ENCODE results near the gene JPH2. TPM values are rescaled to one million over a fixed set of nuclear protein-coding genes. Genes with fewer than 3 reads are reported as not detected.

The JPH2 gene
- total RNA-seq, 2 experiments from 2014 or later: not detected

DNA sequence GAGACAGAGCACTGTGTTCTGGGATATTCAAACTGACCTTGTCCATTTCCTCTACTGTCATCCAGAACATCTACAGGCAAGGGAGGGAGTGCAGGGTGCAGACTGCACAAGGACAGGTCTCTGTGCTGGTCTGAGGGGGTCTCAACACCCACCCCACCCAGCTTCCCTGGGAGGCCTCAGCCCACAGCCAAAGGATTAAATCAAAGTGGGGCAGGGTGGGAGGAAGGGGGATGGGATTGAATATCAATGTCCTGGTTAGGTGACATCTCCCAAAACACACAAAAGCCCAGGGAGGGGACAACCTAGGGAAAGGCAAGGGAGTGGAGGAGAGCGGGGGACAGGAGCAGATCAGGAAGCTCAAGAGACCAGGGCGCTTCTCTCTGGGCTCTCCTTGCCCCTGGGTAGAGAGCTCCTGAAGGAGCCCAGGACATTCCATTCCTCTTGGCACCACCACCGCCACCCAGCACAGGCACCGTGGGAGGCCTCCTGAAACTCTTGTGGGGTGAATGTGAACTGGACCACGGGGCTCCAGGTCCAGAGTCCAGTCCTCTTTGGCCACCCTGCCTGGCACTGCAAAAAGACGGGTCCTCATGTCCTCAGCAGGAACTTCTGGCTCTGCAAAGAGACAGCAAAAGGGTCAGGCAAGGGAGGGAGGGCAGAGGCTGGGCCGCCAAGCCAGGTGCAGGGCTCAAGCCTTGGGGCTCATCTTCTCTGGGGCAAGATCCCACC, 73.9 kb downstream of the JPH2 start:
- Mint-ChIP-seq H3K27ac (no peak overlapping the region), H3K36me3 (ENCODE audit: low read depth) (no peaks in the 10 kb centered on the region), H3K9me3 (peaks cover 2% of the 10 kb centered on the region), H3K27me3 (peaks cover 60% of the 10 kb centered on the region), H3K4me3 (no peak overlapping the region), H3K4me1 (ENCODE audit: low read depth) (peaks cover 9% of the 10 kb centered on the region)
- DNase-seq (no peak), ATAC-seq (ENCODE audit: poor library complexity) (no peak)
- TF ChIP-seq, protein P1, sequence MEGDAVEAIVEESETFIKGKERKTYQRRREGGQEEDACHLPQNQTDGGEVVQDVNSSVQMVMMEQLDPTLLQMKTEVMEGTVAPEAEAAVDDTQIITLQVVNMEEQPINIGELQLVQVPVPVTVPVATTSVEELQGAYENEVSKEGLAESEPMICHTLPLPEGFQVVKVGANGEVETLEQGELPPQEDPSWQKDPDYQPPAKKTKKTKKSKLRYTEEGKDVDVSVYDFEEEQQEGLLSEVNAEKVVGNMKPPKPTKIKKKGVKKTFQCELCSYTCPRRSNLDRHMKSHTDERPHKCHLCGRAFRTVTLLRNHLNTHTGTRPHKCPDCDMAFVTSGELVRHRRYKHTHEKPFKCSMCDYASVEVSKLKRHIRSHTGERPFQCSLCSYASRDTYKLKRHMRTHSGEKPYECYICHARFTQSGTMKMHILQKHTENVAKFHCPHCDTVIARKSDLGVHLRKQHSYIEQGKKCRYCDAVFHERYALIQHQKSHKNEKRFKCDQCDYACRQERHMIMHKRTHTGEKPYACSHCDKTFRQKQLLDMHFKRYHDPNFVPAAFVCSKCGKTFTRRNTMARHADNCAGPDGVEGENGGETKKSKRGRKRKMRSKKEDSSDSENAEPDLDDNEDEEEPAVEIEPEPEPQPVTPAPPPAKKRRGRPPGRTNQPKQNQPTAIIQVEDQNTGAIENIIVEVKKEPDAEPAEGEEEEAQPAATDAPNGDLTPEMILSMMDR (IDR thresholded peaks at IDR 0.05): no peak
- Histone ChIP-seq H3K27ac (ENCODE audit: low read depth in 1 of 2, low read length in 2 of 2) (no peak overlapping the region), H3K27me3 (ENCODE audit: control insufficient read depth in 1 of 2, insufficient read depth in 2 of 2, low read length in 2 of 2) (peaks cover 24 to 29% of the 10 kb centered on the region in 2 experiments), H3K4me1 (ENCODE audit: insufficient read depth, low read length) (peaks cover 4% of the 10 kb centered on the region), H3K9me3 (ENCODE audit: control insufficient read depth in 1 of 2, insufficient read depth in 1 of 2, low read length in 2 of 2) (peaks cover 0 to 4% of the 10 kb centered on the region in 2 experiments), H3K36me3 (ENCODE audit: insufficient read depth, low read length) (no peaks in the 10 kb centered on the region), H3K4me3 (ENCODE audit: low read length) (no peak overlapping the region)
- CTCF ChIA-PET: no interaction called here
- intact Hi-C loops (cut with DNase I, micrococcal nuclease): loop anchor here (10.0 kb wide), 3 partner anchors 202 to 492 kb away; partner anchors contain the start of gene FITM2 (in 1 of the 2)
- POLR2A ChIA-PET: no interaction called here

DNA sequence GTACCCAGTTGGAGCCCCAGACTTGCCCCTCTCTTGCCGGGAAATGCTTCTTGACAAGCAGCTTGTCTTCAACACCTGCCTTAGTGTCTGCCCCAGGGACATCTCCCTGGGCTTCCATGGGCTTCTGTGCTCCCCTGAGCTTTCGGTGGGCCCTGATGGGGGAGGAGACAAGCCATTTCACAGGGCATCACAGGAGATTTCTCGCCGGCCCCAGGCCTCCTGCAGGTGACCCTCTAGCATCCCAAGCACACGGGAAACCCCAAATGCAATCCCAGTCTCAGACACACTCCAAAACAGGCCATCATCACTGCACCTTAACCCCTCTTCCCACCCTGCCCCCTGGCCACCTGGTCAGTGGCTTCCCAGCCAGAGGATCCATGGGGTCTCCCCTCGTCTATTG, 74.5 kb downstream of the JPH2 start:
- peaks cover 3% of the 10 kb centered on the region for H3K9me3 Mint-ChIP-seq
- peaks cover 9% of the 10 kb centered on the region for H3K4me1 Mint-ChIP-seq (ENCODE audit: low read depth)
- POLR2A ChIA-PET: no interaction called here
- CTCF ChIA-PET: no interaction called here
- Histone ChIP-seq H3K36me3 (ENCODE audit: insufficient read depth, low read length) (no peaks in the 10 kb centered on the region), H3K27ac (ENCODE audit: low read depth in 1 of 2, low read length in 2 of 2) (no peak overlapping the region), H3K4me1 (ENCODE audit: insufficient read depth, low read length) (peaks cover 4% of the 10 kb centered on the region), H3K4me3 (ENCODE audit: low read length) (no peak overlapping the region), H3K27me3 (ENCODE audit: control insufficient read depth in 1 of 2, insufficient read depth in 2 of 2, low read length in 2 of 2) (peaks cover 24 to 29% of the 10 kb centered on the region in 2 experiments), H3K9me3 (ENCODE audit: control insufficient read depth in 1 of 2, insufficient read depth in 1 of 2, low read length in 2 of 2) (peaks cover 0 to 10% of the 10 kb centered on the region in 2 experiments)
- H3K36me3 Mint-ChIP-seq (ENCODE audit: low read depth): peaks cover 3% of the 10 kb centered on the region
- intact Hi-C loops (cut with DNase I, micrococcal nuclease): loop anchor here (10.0 kb wide), 3 partner anchors 202 to 492 kb away; partner anchors contain the start of gene FITM2 (in 1 of the 2)
- H3K4me3 Mint-ChIP-seq: no peak overlapping the region
- TF ChIP-seq, protein P1 (IDR thresholded peaks at IDR 0.05): no peak
- DNase-seq (no peak), ATAC-seq (ENCODE audit: poor library complexity) (no peak)
- peaks cover 63% of the 10 kb centered on the region for H3K27me3 Mint-ChIP-seq
- H3K27ac Mint-ChIP-seq: no peak overlapping the region

DNA sequence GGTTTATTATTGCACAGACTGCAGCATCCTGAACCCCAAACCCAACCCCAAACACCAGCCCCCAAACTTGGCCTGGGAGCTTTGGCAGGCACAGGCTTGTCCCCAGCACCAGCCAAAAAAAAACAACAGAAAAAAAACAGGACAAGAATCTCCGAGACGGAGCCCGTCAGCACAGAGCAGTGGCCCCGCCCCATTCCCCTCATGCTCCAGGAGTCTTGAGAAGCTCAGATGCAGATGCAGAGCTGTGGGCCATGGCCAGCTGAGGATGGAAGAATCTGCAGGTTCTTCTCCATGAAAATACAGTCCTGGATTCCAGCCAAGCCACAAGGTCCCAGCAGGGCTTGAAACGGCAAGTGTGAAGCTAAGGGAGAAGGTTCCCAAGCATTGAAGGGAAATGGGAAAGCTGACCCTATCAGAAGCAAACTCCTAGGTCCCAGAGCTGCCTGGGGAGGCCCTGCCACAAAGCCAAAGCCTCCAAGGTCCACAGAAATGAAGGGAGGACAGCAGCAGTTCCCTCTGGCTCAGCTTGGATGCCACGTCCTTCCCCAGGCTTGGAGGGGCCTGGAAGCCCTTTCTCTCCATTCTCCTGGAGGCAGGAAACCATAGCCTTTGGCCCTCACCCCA, 75.2 kb downstream of the JPH2 start:
- Mint-ChIP-seq H3K9me3 (peaks cover 6% of the 10 kb centered on the region), H3K27me3 (peaks cover 65% of the 10 kb centered on the region), H3K4me3 (no peak overlapping the region), H3K27ac (no peak overlapping the region), H3K4me1 (ENCODE audit: low read depth) (peaks cover 9% of the 10 kb centered on the region), H3K36me3 (ENCODE audit: low read depth) (peaks cover 4% of the 10 kb centered on the region)
- peaks cover 24 to 29% of the 10 kb centered on the region in 2 experiments for H3K27me3 ChIP-seq (ENCODE audit: control insufficient read depth in 1 of 2, insufficient read depth in 2 of 2, low read length in 2 of 2)
- TF ChIP-seq, protein P1 (IDR thresholded peaks at IDR 0.05): no peak
- no peaks in the 10 kb centered on the region for H3K36me3 ChIP-seq (ENCODE audit: insufficient read depth, low read length)
- H3K27ac ChIP-seq (ENCODE audit: low read depth in 1 of 2, low read length in 2 of 2): no peak overlapping the region
- ATAC-seq (ENCODE audit: poor library complexity): no peak
- peaks cover 4% of the 10 kb centered on the region for H3K4me1 ChIP-seq (ENCODE audit: insufficient read depth, low read length)
- peaks cover 0 to 11% of the 10 kb centered on the region in 2 experiments for H3K9me3 ChIP-seq (ENCODE audit: control insufficient read depth in 1 of 2, insufficient read depth in 1 of 2, low read length in 2 of 2)
- DNase-seq: no peak
- H3K4me3 ChIP-seq (ENCODE audit: low read length): no peak overlapping the region
- intact Hi-C loops (cut with DNase I, micrococcal nuclease): loop anchor here (10.0 kb wide), 3 partner anchors 203 to 493 kb away; partner anchors contain the start of gene FITM2 (in 1 of the 2)
- ChIA-PET POLR2A (no interaction called here), CTCF (no interaction called here)

All from CD4-positive, alpha-beta T cell (primary cell).